ENCODE data around the gene CNPY1.
"Not testable (repeated sequence)": the region's sequence is repeated elsewhere in the genome, so short reads cannot be mapped to it uniquely, and the experiment has no call there.

CNPY1 gene

DNA sequence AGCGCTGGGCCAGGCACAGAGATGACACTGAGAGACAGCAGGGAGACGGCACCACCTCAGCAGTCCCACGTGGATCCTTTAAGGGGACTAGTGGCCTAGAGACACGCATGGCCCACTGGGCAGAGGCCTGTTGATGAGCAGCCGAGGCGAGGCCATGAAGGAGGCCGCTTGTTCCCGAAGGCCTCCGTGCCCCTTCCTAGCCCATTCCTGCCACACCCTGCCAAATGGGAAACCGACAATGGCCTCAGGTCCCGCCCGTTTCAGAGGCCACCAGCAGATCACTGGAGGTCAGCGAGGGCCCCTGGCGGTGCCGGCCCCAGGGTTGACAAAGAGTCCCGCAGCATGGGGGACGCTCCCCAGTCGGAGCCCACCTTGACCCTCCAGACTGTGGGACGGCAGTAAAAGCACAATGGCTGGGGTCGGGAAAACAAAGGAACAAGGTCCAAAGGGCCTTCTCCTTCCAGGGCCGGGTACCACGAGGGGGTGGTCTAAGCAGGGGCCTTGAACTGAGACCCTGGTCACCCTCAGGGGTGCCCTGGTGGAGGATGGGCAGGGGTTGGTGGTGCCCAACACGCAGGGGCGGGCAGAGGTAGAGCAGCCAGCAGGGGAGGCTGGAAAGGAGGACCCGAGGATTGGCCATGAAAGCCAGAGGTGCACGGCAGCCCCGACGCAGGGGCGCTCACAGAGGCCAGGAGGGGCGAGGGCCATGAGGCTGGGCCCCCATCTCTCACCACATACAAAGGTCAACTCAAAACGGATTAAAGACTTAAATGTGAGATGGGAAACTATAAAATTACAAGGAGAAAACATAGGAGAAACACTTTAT, 19.9 kb upstream of the CNPY1 start:
- H3K4me3 ChIP-seq (ENCODE audit: low read depth, low read length), result no peak overlapping the region
- TF ChIP-seq, protein P1, sequence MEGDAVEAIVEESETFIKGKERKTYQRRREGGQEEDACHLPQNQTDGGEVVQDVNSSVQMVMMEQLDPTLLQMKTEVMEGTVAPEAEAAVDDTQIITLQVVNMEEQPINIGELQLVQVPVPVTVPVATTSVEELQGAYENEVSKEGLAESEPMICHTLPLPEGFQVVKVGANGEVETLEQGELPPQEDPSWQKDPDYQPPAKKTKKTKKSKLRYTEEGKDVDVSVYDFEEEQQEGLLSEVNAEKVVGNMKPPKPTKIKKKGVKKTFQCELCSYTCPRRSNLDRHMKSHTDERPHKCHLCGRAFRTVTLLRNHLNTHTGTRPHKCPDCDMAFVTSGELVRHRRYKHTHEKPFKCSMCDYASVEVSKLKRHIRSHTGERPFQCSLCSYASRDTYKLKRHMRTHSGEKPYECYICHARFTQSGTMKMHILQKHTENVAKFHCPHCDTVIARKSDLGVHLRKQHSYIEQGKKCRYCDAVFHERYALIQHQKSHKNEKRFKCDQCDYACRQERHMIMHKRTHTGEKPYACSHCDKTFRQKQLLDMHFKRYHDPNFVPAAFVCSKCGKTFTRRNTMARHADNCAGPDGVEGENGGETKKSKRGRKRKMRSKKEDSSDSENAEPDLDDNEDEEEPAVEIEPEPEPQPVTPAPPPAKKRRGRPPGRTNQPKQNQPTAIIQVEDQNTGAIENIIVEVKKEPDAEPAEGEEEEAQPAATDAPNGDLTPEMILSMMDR (IDR thresholded peaks at IDR 0.05; ENCODE audit: borderline replicate concordance, insufficient read depth, low read depth, low read length), result no peak

DNA sequence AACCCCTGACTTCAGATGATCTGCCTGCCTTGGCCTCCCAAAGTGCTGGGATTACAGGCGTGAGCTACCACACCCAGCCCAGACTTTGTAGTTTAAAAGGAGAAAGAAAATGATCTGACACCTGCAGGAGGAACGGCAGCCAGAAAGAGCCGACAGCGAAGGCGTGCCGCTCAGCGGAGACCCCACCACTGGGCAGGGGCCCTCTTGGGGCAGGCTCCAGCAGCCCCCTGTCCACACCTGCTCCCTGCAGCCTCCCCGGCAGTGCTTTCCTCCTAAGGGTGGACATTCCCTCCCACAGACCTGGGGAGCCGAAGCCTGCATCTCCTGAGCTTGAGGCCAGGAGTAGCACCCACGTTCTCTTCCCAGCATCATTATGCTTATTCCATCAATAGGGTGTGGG, 19.2 kb upstream of the CNPY1 start:
- no peak overlapping the region for H3K4me3 ChIP-seq (ENCODE audit: low read depth, low read length)
- TF ChIP-seq, protein P1 (IDR thresholded peaks at IDR 0.05; ENCODE audit: borderline replicate concordance, insufficient read depth, low read depth, low read length), result no peak

DNA sequence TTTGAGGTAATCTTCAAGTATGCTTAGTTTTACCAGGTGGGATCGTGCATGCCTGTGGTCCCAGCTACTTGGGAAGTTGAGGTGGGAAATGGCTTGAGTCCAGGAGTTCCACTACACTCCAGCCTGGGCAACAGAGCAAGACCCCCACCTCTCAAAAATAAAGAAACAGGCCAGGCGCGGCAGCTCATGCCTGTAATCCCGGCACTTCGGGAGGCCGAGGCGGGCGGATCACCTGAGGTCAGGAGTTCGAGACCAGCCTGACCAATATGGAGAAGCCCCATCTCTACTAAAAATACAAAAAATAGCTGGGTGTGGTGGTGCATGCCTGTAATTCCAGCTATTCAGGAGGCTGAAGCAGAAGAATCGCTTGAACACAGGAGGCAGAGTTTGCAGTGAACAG, 16.6 kb upstream of the CNPY1 start:
- not testable (repeated sequence) for H3K4me3 ChIP-seq (ENCODE audit: low read depth, low read length)

DNA sequence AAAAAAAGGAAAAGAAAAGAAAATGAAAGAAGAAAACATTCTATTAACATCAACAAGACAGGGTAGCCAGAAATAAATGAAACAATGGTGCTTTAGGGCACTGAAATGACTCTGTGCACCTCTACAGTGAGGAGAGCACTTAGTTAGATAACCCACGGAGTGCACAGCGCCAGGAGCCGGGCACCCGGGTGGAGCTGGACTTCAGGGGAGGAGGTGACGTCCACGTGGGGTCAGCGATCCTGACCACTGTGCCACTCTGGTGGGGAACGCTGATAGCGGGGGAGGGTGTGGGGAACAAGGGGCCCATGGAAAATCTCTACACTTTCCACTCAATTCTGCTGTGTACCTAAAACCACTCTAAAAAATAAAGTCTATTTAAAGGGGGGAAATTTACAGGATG, 15.7 kb upstream of the CNPY1 start:
- TF ChIP-seq, protein P1 (IDR thresholded peaks at IDR 0.05; ENCODE audit: borderline replicate concordance, insufficient read depth, low read depth, low read length), result no peak
- H3K4me3 ChIP-seq (ENCODE audit: low read depth, low read length), result no peak overlapping the region

DNA sequence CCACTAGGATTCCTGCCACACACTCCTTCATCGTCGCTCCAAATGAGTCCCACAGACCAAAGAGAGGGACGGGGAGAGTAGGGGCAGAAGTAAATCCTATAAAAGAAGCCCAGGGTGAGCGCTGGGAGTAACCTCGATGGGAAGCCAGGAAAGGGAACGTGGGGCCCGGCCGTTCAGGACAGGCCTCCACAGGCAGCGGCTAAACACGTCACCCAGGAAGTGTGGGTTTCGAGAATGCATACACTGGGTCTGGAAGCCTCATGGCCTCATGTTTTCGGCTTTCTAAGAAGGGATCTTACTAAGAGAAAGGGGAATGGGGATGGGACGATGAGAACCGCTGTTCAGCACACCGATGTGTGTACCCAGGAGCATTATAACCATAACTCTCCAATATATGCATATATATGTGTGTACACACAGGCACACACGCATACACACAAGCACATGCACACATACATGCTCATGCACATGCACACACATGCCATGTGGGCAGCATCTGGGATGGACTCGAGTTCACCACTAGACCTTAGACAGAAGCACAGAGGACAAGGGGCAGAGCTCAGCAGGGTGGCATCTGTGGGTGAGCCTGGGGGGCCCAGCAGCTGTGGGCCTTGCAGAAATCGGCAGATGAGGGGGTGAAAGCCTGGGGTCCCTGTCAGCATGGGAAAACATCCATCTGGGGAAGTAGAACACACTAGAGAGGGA, 14.8 kb upstream of the CNPY1 start:
- TF ChIP-seq, protein P1 (IDR thresholded peaks at IDR 0.05; ENCODE audit: borderline replicate concordance, insufficient read depth, low read depth, low read length), result no peak
- no peak overlapping the region for H3K4me3 ChIP-seq (ENCODE audit: low read depth, low read length)

DNA sequence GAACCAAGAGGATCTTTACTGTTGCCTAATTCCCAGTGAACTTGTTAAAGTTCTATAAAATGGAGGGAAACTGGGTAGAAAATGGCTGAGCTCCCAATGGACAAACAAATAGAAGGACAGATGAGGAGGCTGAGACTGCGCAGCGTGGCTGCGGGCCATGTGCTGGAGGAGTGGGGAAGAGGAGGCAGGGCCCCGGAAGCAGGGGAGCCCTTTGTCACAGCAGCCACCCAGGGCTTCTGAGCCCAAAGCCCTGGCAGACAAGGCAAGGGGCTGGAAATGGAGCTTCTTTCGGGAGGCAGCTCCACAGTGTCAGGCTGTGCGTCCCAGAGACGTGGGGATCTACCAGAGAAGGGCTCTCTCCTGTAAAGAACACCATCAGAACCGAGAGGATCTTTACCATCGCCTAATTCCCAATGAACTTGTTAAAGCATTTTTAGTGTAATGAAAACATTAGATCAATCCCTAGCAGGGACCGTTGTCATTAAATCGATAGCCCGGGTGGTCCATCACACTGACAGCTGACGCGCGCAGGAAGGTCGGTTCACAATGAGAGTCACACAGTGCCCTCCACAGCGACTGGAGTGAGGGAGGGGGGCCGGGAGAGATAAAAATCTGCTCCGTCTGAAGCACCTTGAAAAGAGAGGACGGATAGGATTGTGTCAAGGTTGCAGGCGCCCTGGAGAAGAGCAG, 14.0 kb upstream of the CNPY1 start:
- TF ChIP-seq, protein P1 (IDR thresholded peaks at IDR 0.05; ENCODE audit: borderline replicate concordance, insufficient read depth, low read depth, low read length), result no peak

DNA sequence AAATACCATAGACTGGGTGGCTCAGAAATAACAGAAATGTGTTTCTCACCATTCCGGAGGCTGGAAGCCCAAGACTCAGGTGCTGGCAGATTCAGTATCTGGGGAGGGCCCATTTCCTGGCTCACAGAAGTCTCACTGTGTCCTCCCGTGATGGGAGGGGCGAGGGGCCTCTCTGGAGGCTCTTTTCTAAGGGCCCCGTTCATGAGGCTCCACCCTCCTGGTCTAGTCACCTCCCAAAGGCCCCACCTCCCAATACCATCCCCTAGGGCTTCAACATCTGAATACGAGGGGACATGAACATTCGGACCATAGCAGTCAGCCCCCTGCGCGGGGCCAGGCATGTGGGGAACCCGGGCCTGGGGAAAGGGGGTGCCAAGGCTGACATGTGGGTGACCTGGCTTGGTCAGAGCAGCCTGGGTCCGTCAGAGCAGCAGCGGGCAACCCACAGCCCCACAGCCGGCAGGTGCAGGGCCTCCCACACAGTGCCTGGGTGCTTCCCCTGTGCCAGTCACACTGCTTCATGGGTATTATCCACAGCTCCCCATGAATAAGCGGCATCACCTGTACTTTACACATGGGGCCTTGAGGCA, 13.3 kb upstream of the CNPY1 start:
- TF ChIP-seq, protein P1 (IDR thresholded peaks at IDR 0.05; ENCODE audit: borderline replicate concordance, insufficient read depth, low read depth, low read length), result no peak
- no peak overlapping the region for H3K4me3 ChIP-seq (ENCODE audit: low read depth, low read length)

More for the DNA sequence above, 14.0 kb upstream of the CNPY1 start:
- H3K4me3 ChIP-seq (ENCODE audit: low read depth, low read length), result no peak overlapping the region
